Common myeloid progenitor, CD34-positive (primary cell): ENCODE data around the gene GLYAT.

Experiments
- CTCF ChIA-PET: fragments of 350-600 bp; sonication (Branson Sonifier 250); formaldehyde crosslinking; loops from one replicate; lab custom pipeline; 2021; ENCODE audit warnings: antibody characterized with exemption; lab: Charles Lee
- POLR2A ChIA-PET: fragments of 350-600 bp; sonication (Branson Sonifier 250); formaldehyde crosslinking; loops from one replicate; lab custom pipeline; 2021; ENCODE audit warnings: antibody characterized with exemption; lab: Charles Lee
- DNase-seq, 3 donors: peaks; one replicate each; pipeline versions ENCODE4 v3.0.0 to v3.0.0-alpha.2; 2013
- H3K27ac ChIP-seq, 2 experiments: 1 replicate in 1 of 2; 2 replicates in 1 of 2; pipeline ENCODE4 v1.7.0; 2013; ENCODE audit warnings: inconsistent platforms in 2 of 2, low read length in 2 of 2, mild to moderate bottlenecking in 2 of 2, low read depth in 1 of 2, moderate library complexity in 1 of 2; ENCODE audit not compliant: severe bottlenecking in 2 of 2, insufficient read depth in 1 of 2, poor library complexity in 1 of 2
- H3K27me3 ChIP-seq, 5 experiments: replicated peaks in 2 of 5; 1 replicate in 3 of 5; 2 replicates in 2 of 5; pipeline versions ENCODE4 v1.6.1 to v1.7.0; 2013; ENCODE audit warnings: low read length in 4 of 5, mild to moderate bottlenecking in 2 of 5, moderate library complexity in 2 of 5, inconsistent platforms in 1 of 5; ENCODE audit not compliant: insufficient read depth in 5 of 5, control insufficient read depth in 4 of 5
- H3K36me3 ChIP-seq, 4 experiments: 1 replicate in 2 of 4; 2 replicates in 2 of 4; pipeline versions ENCODE4 v1.6.1 to v1.7.0; 2013; ENCODE audit warnings: low read length in 3 of 4, control low read depth in 1 of 4, mild to moderate bottlenecking in 1 of 4; ENCODE audit not compliant: control insufficient read depth in 4 of 4, insufficient read depth in 4 of 4
- H3K4me1 ChIP-seq, 4 experiments: 1 replicate in 3 of 4; 2 replicates in 1 of 4; pipeline versions ENCODE4 v1.6.1 to v1.7.1; 2013; ENCODE audit warnings: low read length in 3 of 4, mild to moderate bottlenecking in 3 of 4, control low read depth in 1 of 4, inconsistent platforms in 1 of 4, moderate library complexity in 1 of 4; ENCODE audit not compliant: control insufficient read depth in 4 of 4, insufficient read depth in 4 of 4; ENCODE audit errors: control extremely low read depth in 1 of 4
- H3K4me3 ChIP-seq, 7 experiments: 1 replicate in 4 of 7; 2 replicates in 3 of 7; pipeline versions ENCODE4 v1.5.1 to v1.7.0; 2013; ENCODE audit warnings: mild to moderate bottlenecking in 7 of 7, low read length in 6 of 7, moderate library complexity in 6 of 7, inconsistent platforms in 2 of 7, low read depth in 2 of 7, control low read depth in 1 of 7; ENCODE audit not compliant: insufficient read depth in 4 of 7, control insufficient read depth in 1 of 7; ENCODE audit errors: extremely low read depth in 1 of 7
- H3K9me3 ChIP-seq, 5 experiments: 1 replicate in 4 of 5; 2 replicates in 1 of 5; pipeline versions ENCODE4 v1.6.1 to v1.7.1; 2013; ENCODE audit warnings: low read length in 4 of 5, mild to moderate bottlenecking in 2 of 5, inconsistent platforms in 1 of 5, low read depth in 1 of 5, moderate library complexity in 1 of 5; ENCODE audit not compliant: control insufficient read depth in 4 of 5, insufficient read depth in 2 of 5; ENCODE audit errors: control extremely low read depth in 1 of 5
- WGBS: methylation state at CpG from one replicate; pipeline ENCODE4 v1.1.5; 2013; ENCODE audit not compliant: insufficient coverage; 5-methylcytosine and 5-hydroxymethylcytosine counted together

GLYAT gene

DNA sequence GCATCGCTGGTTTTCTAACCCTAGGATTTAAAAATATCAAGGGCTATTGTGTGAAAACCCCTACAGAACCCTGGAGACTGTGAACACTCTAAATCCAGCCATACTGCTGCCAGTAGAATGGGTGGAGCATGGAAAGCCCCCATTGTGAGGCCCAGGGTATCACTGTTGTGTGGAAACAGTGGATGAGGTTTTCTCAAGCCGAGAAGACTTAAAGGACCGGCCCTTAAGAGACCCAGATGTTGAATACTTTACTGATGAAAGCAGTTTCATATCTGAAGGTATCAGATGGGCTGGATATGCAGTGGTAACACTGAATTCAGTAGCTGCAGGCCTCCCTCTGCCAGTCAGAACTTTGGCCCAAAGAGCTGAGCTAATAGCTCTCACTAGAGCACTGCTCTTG lies 41.6 kb upstream of the GLYAT start:
- peaks cover 0 to 3% (median 0%) of the 10 kb centered on the region in 4 experiments for H3K4me1 ChIP-seq
- DNase-seq, result no peak
- no peaks in the 10 kb centered on the region for H3K36me3 ChIP-seq
- no peaks in the 10 kb centered on the region for H3K27me3 ChIP-seq
- 100% methylated on average over 1 of the region's 3 CpGs for WGBS
- CTCF ChIA-PET, result interaction anchor here (0.6 to 2.0 kb wide), 2 partner anchors 15 to 93 kb away, joined by 3 to 7 read pairs; no protein-coding TSS in a partner anchor
- POLR2A ChIA-PET, result no interaction called here
- peak overlapping the region in 1 of 2 experiments; percentile 74 for H3K27ac ChIP-seq
- H3K9me3 ChIP-seq, result no peaks in the 10 kb centered on the region
- no peak overlapping the region for H3K4me3 ChIP-seq

DNA sequence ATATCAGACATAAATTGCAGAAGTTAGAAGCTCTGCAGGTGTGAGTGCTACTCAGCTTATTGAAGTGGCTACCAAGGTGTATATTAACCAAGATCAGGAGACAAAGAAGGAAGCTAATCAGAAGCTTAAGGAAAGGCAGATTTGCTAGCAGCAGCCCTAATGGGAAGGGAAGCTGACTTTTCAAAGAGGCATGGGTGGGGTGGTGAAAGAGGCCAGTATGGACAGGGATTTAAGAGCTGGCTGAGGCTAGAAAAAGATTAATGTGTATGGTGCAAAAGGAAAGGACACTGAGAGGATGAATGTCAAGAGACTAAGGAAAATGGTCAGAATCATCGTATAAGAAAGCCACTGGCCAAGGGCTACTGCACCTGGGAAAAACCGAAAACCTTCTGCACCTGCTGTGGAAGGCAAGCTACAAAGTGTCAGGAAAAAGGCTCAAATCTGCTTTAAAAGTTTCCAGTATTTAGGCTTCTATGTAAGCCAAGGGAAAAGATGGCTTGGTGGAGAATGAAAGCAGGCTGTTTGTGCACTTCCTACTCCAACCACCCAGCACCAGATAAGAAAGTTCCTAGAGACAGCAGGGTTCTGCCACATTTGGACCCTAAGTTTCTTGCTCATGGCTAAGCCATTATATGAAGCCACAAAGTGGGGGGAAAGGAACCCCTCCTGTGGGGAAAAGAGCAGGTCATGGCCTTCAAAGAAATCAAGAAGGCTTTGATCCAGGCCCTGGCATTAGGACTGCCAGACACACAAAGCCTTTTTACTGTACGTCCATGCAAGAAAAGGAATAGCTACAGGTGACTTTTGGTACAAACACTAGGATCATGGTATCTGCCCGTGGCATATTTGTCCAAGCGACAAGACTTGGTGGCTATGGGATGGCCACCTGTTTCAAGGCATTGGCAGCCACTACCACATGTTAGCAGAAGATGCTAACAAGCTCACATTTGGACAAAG lies 40.9 kb upstream of the GLYAT start:
- POLR2A ChIA-PET, result no interaction called here

DNA sequence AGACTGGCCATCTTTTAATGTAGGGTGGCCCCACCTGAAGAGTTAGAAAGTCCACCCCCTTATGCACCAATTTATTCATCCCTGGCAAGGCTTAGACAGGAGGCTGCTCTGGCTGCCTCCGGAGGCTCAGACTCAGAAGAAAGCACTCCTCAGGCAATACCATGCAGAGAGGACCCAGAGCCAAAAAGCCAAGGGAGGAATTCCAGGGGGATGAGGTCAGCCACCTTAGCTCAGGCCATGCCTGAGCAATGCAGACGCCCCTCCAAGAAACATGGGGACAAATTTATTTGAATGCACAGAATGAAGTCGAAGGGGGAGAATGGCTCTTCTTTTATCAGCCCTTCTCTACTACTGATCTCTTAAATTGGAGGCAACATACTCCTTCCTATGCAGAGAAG lies 39.7 kb upstream of the GLYAT start:
- Histone ChIP-seq H3K27ac (peak overlapping the region in 1 of 2 experiments; percentile 68), H3K36me3 (no peaks in the 10 kb centered on the region), H3K4me3 (no peak overlapping the region), H3K9me3 (no peaks in the 10 kb centered on the region), H3K27me3 (no peaks in the 10 kb centered on the region), H3K4me1 (no peaks in the 10 kb centered on the region)
- CTCF ChIA-PET, result interaction anchor here (0.9 to 1.2 kb wide), 2 partner anchors 17 to 153 kb away, joined by 3 read pairs; no protein-coding TSS in a partner anchor
- DNase-seq, result no peak
- POLR2A ChIA-PET, result no interaction called here
- 85% methylated on average over 2 of the region's 3 CpGs for WGBS

More for the DNA sequence above, 40.9 kb upstream of the GLYAT start:
- peak overlapping the region in 1 of 2 experiments; percentile 68 for H3K27ac ChIP-seq
- no peaks in the 10 kb centered on the region for H3K9me3 ChIP-seq
- WGBS, result 100% methylated on average over 5 of the region's 5 CpGs
- H3K36me3 ChIP-seq, result no peaks in the 10 kb centered on the region
- CTCF ChIA-PET, result interaction anchor here (0.6 to 2.0 kb wide), 4 partner anchors 15 to 120 kb away, joined by 3 to 7 read pairs (median 3); no protein-coding TSS in a partner anchor
- no peak for DNase-seq
- peaks cover 0 to 3% (median 0%) of the 10 kb centered on the region in 4 experiments for H3K4me1 ChIP-seq
- H3K27me3 ChIP-seq, result no peaks in the 10 kb centered on the region
- no peak overlapping the region for H3K4me3 ChIP-seq

DNA sequence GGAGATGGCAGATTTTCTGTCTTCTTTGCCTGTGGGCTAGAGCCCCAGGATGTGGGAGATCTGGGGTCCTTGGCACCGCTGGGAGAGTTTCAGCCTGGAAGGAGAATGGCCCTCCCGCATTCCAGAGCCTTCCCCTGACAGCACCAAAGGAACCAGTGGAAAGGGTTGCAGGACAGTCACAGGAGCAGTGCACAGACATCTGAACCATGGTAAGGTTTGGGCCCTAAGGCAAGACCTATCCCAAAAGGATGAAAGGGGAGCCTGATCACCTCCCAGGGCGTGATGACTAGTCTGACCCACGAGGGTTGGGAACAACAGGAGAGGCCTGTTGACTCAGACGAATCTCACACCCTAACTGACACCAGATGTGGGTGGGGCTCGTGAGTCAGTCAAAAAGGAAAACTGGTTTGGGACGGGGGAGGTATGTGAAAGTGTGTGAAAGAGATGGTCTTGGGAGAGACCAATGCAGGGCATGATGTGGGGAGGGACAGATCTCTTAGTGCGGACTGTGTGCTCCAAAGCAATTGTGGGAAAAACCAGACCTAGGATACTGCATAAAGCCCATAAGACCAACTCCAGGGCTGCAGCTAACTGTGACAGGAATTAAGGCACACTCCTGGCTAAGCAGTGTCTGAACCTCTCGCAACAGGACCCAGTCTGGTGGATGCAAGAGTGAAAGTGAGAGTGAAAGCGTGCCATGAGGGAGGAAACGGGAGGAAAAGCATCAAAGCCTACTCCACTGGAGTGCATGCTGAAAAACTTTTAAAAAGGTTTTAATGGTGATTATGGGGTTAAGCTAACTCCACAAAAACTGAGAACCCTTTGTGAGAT lies 39.1 kb upstream of the GLYAT start:
- no peak for DNase-seq
- CTCF ChIA-PET, result interaction anchor here (0.9 to 1.2 kb wide), 2 partner anchors 18 to 153 kb away, joined by 3 read pairs; no protein-coding TSS in a partner anchor
- H3K27me3 ChIP-seq, result no peaks in the 10 kb centered on the region
- H3K27ac ChIP-seq, result peak overlapping the region in 1 of 2 experiments; percentile 72
- POLR2A ChIA-PET, result no interaction called here
- no peaks in the 10 kb centered on the region for H3K36me3 ChIP-seq
- no peak overlapping the region for H3K4me3 ChIP-seq
- no peaks in the 10 kb centered on the region for H3K4me1 ChIP-seq
- WGBS, result 95% methylated on average over 7 of the region's 11 CpGs
- H3K9me3 ChIP-seq, result peaks cover 0 to 2% (median 0%) of the 10 kb centered on the region in 5 experiments

DNA sequence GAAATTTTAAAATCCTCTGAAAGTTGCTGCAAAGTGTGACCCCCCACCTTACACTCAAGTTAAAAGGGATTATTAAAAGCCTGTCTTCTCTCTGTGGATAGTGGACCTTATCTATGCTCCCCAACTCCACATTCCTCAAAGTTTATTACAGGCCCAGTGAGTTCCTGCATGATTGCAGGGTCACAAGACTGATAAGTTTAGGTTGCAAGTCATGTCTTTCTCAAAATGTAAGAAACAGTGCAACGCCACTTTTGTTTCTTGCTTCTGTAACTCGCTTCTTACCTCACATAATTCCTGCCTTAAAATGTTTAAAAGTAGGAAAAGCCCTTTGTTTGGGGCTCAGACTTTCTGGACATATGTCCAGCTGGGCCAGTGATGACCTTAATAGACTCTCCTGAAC lies 38.4 kb upstream of the GLYAT start:
- Histone ChIP-seq H3K36me3 (no peaks in the 10 kb centered on the region), H3K4me3 (no peak overlapping the region), H3K27ac (peak overlapping the region in 1 of 2 experiments; percentile 72), H3K27me3 (no peaks in the 10 kb centered on the region), H3K9me3 (peaks cover 0 to 2% (median 0%) of the 10 kb centered on the region in 5 experiments), H3K4me1 (no peaks in the 10 kb centered on the region)
- ChIA-PET POLR2A (no interaction called here), CTCF (no interaction called here)
- WGBS, result 100% methylated on average over 1 of the region's 2 CpGs
- DNase-seq, result no peak

DNA sequence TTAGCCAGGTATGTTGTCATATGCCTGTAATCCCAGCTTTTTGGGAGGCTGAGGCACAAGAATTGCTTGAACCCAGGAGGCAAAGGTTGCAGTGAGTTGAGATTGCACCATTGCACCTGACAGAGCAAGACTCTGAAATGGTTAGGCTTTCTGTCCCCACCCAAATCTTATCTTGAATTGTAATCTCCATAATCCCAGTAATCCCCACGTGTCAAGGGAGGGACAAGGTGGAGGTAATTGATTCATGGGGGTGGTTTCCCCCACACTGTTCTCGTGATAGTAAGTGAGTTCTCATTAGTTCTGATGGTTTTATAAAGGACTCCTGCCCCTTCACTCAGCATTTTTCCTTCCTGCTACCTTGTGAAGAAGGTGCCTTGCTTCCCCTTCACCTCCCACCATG lies 37.6 kb upstream of the GLYAT start:
- Histone ChIP-seq H3K36me3 (no peaks in the 10 kb centered on the region), H3K27ac (no peak overlapping the region), H3K9me3 (peaks cover 0 to 2% (median 0%) of the 10 kb centered on the region in 5 experiments), H3K27me3 (no peaks in the 10 kb centered on the region), H3K4me1 (no peaks in the 10 kb centered on the region), H3K4me3 (no peak overlapping the region)
- no CpG with 5 or more reads among the region's 2 CpGs for WGBS
- ChIA-PET CTCF (no interaction called here), POLR2A (no interaction called here)
- DNase-seq, result no peak
